Skeletal muscle satellite cell (primary cell): Measurements from ENCODE around the gene ATP10B.

Source experiments
- H3K27me3 ChIP-seq: 2 replicates; pipeline ENCODE4 v1.7.0; 2013; ENCODE audit warnings: low read length; ENCODE audit not compliant: control insufficient read depth, insufficient read depth
- H3K36me3 ChIP-seq: 2 replicates; pipeline ENCODE4 v1.7.0; 2013; ENCODE audit warnings: mild to moderate bottlenecking, control low read depth, low read length; ENCODE audit not compliant: insufficient read depth
- H3K4me1 ChIP-seq: 2 replicates; pipeline ENCODE4 v1.7.0; 2013; ENCODE audit warnings: low read length; ENCODE audit not compliant: control insufficient read depth, insufficient read depth
- H3K4me2 ChIP-seq: 2 replicates; pipeline ENCODE4 v1.7.0; 2013; ENCODE audit warnings: mild to moderate bottlenecking, low read length
- H3K4me3 ChIP-seq: 2 replicates; pipeline ENCODE4 v1.7.0; 2013; ENCODE audit warnings: low read length
- H3K9ac ChIP-seq: 2 replicates; pipeline ENCODE4 v1.7.0; 2013; ENCODE audit warnings: mild to moderate bottlenecking, low read depth, low read length, moderate library complexity
- H3K9me3 ChIP-seq: replicated peaks from 2 replicates; pipeline ENCODE4 v1.7.0; 2013; ENCODE audit warnings: mild to moderate bottlenecking, control low read depth, low read length

The ATP10B gene

DNA sequence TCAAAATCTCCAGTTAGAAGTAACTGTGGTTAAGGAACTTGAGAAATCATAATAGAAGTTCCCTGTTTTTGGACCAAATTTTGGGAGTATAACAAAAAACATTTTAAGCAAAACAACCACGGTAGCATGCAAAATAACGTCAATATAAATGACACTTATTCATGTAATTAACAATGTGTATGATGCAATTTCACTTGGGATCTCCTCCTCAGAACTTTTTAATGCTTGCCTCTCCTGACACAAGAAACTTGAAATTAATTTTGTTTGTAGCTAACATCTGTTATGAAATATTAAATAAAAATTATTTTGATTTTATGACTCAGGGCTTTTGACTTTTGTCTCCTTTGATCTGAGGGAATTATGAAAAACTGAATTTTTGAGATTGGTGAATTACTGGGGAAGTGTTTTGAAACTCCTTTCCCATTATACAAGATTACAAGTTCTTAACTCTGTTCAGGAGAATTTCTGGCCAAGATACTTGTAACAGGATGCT, 149.7 kb downstream of the ATP10B start:
- no peak overlapping the region for H3K4me2 ChIP-seq
- H3K9me3 ChIP-seq, result peaks cover 5% of the 10 kb centered on the region
- no peak overlapping the region for H3K9ac ChIP-seq
- H3K4me1 ChIP-seq, result no peaks in the 10 kb centered on the region
- H3K4me3 ChIP-seq, result no peak overlapping the region
- H3K36me3 ChIP-seq, result no peaks in the 10 kb centered on the region
- H3K27me3 ChIP-seq, result no peaks in the 10 kb centered on the region

DNA sequence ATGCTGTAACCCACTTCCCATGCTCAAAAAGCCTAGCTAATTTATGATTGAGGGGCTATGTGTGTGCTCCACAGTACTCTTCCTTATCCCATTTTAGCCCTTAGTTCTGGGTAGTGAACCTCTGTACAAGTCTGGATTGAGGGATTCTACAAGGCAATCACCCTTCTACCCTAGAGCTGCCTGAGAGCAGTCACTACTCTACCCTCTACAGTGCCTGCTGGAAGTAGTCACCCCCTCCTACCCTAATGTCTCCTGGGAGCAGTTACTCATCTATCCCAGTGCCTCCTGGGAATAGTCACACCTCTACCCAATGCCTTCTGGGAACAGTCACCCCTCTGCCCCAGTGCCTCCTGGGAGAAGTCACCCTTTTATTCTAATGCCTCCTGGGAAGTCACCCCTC, 150.6 kb downstream of the ATP10B start:
- no peak overlapping the region for H3K4me3 ChIP-seq
- H3K4me2 ChIP-seq, result no peak overlapping the region
- no peak overlapping the region for H3K9ac ChIP-seq
- no peaks in the 10 kb centered on the region for H3K4me1 ChIP-seq
- peaks cover 5% of the 10 kb centered on the region for H3K9me3 ChIP-seq
- H3K27me3 ChIP-seq, result no peaks in the 10 kb centered on the region
- no peaks in the 10 kb centered on the region for H3K36me3 ChIP-seq

DNA sequence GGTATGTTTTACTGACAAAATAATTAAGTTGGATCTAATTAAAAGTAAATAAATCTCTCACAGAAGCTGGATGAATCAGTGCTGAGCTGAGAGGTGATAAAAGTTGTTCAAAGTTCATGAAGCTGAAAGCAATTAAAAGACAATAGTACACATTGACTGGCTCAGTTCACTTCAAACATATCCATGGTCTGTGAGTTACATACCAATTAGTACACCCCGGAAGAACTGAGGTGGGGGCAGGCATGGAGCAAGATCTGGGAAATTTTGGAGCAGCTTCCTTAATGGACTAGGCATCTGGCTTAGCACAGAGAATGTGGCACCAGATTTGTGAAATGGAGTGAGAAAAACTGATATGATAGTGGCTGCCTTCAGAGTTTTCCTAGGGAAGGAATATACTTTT, 152.7 kb downstream of the ATP10B start:
- H3K9ac ChIP-seq, result no peak overlapping the region
- no peak overlapping the region for H3K4me3 ChIP-seq
- no peaks in the 10 kb centered on the region for H3K27me3 ChIP-seq
- H3K4me1 ChIP-seq, result no peaks in the 10 kb centered on the region
- H3K4me2 ChIP-seq, result no peak overlapping the region
- H3K9me3 ChIP-seq, result peaks cover 5% of the 10 kb centered on the region
- no peaks in the 10 kb centered on the region for H3K36me3 ChIP-seq

DNA sequence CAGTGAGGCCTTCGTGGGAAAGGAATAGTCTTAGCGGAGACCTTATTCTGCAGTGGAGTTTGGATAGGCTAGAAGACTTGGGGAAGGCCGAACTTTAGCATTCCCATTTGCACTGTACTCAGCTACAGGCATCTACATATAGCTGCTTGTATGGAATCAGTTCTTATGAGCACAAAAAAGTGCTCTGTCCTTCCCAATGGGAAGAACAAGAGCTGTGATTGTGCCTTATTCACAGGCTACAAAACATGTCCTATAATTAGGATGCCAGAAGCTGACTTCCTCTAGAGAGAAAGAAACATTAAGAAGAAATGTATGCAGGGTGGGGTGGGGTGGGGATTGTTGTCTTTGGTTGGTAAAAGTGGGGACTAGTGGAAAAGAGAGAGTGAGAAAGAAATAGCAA, 154.7 kb downstream of the ATP10B start:
- Histone ChIP-seq H3K27me3 (no peaks in the 10 kb centered on the region), H3K9me3 (peaks cover 5% of the 10 kb centered on the region), H3K36me3 (no peaks in the 10 kb centered on the region), H3K4me3 (no peak overlapping the region), H3K4me2 (no peak overlapping the region), H3K9ac (no peak overlapping the region), H3K4me1 (no peaks in the 10 kb centered on the region)

GRCh38 chr5:160694896-160695295, 157.1 kb downstream of the ATP10B start:
- no peaks in the 10 kb centered on the region for H3K4me1 ChIP-seq
- H3K36me3 ChIP-seq, result no peaks in the 10 kb centered on the region
- no peaks in the 10 kb centered on the region for H3K27me3 ChIP-seq
- no peaks in the 10 kb centered on the region for H3K9me3 ChIP-seq
- no peak overlapping the region for H3K9ac ChIP-seq
- no peak overlapping the region for H3K4me2 ChIP-seq
- H3K4me3 ChIP-seq, result no peak overlapping the region

DNA sequence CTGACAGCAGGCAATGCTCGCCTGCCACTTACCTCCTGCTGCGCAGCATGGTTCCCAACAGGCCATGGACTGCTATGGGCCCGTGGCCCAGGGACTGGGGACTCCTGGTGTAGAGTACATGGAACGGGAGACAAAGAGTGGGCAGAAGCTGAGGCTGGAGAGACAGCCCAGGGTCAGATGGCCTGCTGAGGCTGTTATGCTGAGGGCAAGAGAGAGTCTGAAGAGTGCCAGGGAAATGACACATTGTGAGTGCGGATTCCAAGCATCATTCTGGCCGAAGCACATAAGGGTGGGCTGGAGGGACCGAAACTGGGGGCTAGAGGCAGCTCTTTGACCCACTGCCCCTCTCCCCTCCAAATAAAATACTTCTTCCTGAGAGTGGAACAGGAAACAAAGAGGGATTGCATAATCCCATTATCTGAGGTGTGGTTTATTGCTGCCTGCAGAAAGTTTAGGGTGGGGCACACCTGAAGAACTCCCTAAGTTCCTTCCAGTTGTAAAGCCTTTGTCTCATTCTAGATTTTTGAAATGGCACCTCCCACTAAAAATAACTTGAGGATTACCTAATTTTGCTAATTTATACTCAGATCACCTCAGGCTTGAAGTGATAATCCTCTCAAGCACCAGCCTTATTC, 158.1 kb downstream of the ATP10B start:
- no peak overlapping the region for H3K4me3 ChIP-seq
- no peaks in the 10 kb centered on the region for H3K27me3 ChIP-seq
- H3K4me1 ChIP-seq, result no peaks in the 10 kb centered on the region
- H3K36me3 ChIP-seq, result no peaks in the 10 kb centered on the region
- no peaks in the 10 kb centered on the region for H3K9me3 ChIP-seq
- no peak overlapping the region for H3K9ac ChIP-seq
- H3K4me2 ChIP-seq, result no peak overlapping the region

DNA sequence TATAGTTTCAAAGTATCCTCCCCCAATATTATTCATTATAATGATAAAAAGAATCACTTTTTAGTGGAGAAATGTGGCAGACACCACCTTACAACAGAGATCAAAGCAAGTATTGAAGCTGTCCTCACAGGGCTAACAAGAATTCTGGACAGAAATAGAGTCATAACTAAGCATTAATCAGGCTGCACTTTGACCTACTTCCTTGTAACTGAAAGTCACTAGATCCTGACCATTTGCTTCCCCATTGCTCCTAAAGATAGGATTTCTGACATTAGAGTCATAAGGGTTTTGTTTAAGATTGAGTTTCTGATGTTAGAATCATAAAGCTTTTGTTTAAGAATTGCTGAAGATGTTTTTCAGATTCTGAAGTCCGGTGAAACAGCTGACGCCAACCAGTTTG, 159.7 kb downstream of the ATP10B start:
- H3K4me2 ChIP-seq, result no peak overlapping the region
- no peaks in the 10 kb centered on the region for H3K27me3 ChIP-seq
- H3K9me3 ChIP-seq, result no peaks in the 10 kb centered on the region
- H3K4me1 ChIP-seq, result no peaks in the 10 kb centered on the region
- H3K4me3 ChIP-seq, result no peak overlapping the region
- H3K36me3 ChIP-seq, result no peaks in the 10 kb centered on the region
- no peak overlapping the region for H3K9ac ChIP-seq

DNA sequence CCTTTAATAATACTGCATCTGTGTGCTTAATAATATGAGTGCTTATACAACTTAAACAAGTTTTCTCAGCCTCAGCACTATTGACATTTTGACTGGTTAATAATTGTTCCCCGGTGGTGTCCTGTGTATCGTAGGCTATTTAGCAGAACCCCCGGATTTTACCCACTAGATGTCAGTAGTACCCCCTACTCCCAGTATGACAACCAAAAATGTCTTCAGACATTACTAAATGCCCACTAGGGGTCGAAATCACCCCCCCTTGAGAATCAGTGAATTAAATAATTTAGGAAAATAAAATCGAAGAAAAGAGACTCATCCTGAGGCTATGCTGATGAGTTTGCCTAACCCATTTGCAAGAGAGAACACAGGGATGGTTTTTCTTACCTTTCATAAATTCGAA, 166.3 kb downstream of the ATP10B start:
- Histone ChIP-seq H3K4me3 (no peak overlapping the region), H3K4me1 (no peaks in the 10 kb centered on the region), H3K9ac (no peak overlapping the region), H3K9me3 (no peaks in the 10 kb centered on the region), H3K4me2 (no peak overlapping the region), H3K27me3 (no peaks in the 10 kb centered on the region), H3K36me3 (no peaks in the 10 kb centered on the region)

GRCh38 chr5:160685219-160685618, 166.8 kb downstream of the ATP10B start:
- H3K4me1 ChIP-seq, result no peaks in the 10 kb centered on the region
- no peak overlapping the region for H3K4me2 ChIP-seq
- H3K36me3 ChIP-seq, result no peaks in the 10 kb centered on the region
- H3K9me3 ChIP-seq, result no peaks in the 10 kb centered on the region
- H3K9ac ChIP-seq, result no peak overlapping the region
- no peak overlapping the region for H3K4me3 ChIP-seq
- no peaks in the 10 kb centered on the region for H3K27me3 ChIP-seq

GRCh38 chr5:160679567-160680309, 172.3 kb downstream of the ATP10B start:
- Histone ChIP-seq H3K9ac (no peak overlapping the region), H3K4me1 (no peaks in the 10 kb centered on the region), H3K27me3 (no peaks in the 10 kb centered on the region), H3K4me3 (no peak overlapping the region), H3K36me3 (no peaks in the 10 kb centered on the region), H3K4me2 (no peak overlapping the region), H3K9me3 (peaks cover 3% of the 10 kb centered on the region)

GRCh38 chr5:160675988-160676387, 176.0 kb downstream of the ATP10B start:
- Histone ChIP-seq H3K36me3 (no peaks in the 10 kb centered on the region), H3K4me2 (no peak overlapping the region), H3K9ac (no peak overlapping the region), H3K4me3 (no peak overlapping the region), H3K27me3 (no peaks in the 10 kb centered on the region), H3K4me1 (no peaks in the 10 kb centered on the region), H3K9me3 (peaks cover 3% of the 10 kb centered on the region)

DNA sequence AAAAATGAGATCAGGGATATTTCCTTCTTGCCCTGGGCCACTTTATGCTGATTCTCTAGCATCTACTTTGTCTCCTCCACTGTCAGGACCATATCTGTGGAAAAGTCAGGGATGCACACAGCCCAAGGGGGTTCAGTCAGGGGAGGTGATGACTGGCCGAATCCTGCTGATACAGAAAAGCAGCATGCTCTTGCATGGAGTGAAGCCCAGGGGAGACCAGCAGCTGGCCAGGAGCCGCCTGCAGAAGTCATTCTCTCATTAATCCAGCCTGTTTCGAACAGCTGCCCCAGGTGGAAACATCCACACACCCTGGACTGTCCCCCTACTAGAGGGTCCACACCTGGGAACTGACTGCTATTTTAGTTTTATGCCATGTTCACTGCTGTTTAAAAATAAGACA, 177.1 kb downstream of the ATP10B start:
- H3K36me3 ChIP-seq, result no peaks in the 10 kb centered on the region
- peaks cover 3% of the 10 kb centered on the region for H3K9me3 ChIP-seq
- no peak overlapping the region for H3K4me2 ChIP-seq
- H3K27me3 ChIP-seq, result no peaks in the 10 kb centered on the region
- no peak overlapping the region for H3K9ac ChIP-seq
- no peak overlapping the region for H3K4me3 ChIP-seq
- no peaks in the 10 kb centered on the region for H3K4me1 ChIP-seq
